ENCODE measurements around the gene CCNY. TPM values are rescaled to one million over a fixed set of nuclear protein-coding genes. Genes with fewer than 3 reads are reported as not detected.
A peak's percentile ranks its signal among the peaks of the same experiment; 100 is the strongest.
"Not testable (repeated sequence)": the region's sequence is repeated elsewhere in the genome, so short reads cannot be mapped to it uniquely, and the experiment has no call there.

The CCNY gene
- total and polyA plus RNA-seq, 4 donors, result 57.7 to 112 (median 76.1) TPM

DNA sequence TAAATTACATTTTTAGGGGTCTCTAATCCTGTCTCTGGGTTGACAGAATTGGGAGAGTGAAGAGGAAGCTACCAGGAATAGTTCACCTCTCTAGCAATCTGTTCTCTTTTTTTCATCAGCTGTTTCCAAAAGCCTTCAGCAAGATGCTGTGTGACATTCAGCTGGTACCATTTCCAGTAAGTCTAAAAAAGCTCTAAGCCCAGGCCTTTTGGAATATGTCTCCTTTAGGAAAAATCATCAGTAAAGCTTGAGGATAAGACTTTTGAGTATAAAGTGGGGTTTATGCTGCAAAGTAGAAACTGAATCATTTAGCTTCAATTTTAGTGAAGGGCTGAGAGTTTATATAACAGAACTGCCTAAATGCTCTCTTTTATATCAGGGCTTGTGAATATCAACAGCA lies 81.5 kb downstream of the CCNY start:
- Histone ChIP-seq H3K4me3 (ENCODE audit: low read depth, low read length) (no peak overlapping the region), H3K36me3 (ENCODE audit: control insufficient read depth, insufficient read depth, low read length) (no peaks in the 10 kb centered on the region), H3K27me3 (ENCODE audit: control insufficient read depth, insufficient read depth, low read length) (no peaks in the 10 kb centered on the region), H3K4me1 (ENCODE audit: control insufficient read depth, insufficient read depth, low read length) (peaks cover 15% of the 10 kb centered on the region), H3K27ac (ENCODE audit: low read depth, low read length) (no peak overlapping the region), H3K9me3 (ENCODE audit: control insufficient read depth, insufficient read depth, low read length) (no peaks in the 10 kb centered on the region)
- peak in 1 of 6 donors; percentile 59 for DNase-seq (ENCODE audit: low read depth in 4 of 6, low spot score in 6 of 6)

DNA sequence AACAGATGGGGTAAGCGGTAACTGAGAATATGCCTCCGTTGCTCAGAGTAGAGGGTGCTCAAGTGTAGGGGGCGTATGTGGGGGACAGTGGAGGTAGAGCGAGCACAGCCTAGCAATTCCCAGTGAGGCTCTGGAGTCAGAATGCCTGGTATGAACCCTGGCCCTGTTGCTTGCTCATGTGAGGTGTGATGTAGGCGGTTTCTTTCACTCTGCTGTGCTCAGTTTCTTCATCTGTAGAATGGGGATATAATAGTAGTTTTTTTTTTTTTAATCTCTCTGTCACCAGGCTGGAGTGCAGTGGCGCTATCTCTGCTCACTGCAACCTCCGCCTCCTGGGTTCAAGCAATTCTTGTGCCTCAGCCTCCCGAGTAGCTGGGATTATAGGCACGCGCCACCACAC lies 82.3 kb downstream of the CCNY start:
- not testable (repeated sequence) for H3K4me3 ChIP-seq (ENCODE audit: low read depth, low read length); H3K9me3 ChIP-seq (ENCODE audit: control insufficient read depth, insufficient read depth, low read length); H3K36me3 ChIP-seq (ENCODE audit: control insufficient read depth, insufficient read depth, low read length); H3K27me3 ChIP-seq (ENCODE audit: control insufficient read depth, insufficient read depth, low read length); H3K27ac ChIP-seq (ENCODE audit: low read depth, low read length); DNase-seq (ENCODE audit: low read depth in 4 of 6, low spot score in 6 of 6)
- WGBS (ENCODE audit: insufficient coverage), result 98% methylated on average over 4 of the region's 10 CpGs
- H3K4me1 ChIP-seq (ENCODE audit: control insufficient read depth, insufficient read depth, low read length), result peaks cover 17% of the 10 kb centered on the region

DNA sequence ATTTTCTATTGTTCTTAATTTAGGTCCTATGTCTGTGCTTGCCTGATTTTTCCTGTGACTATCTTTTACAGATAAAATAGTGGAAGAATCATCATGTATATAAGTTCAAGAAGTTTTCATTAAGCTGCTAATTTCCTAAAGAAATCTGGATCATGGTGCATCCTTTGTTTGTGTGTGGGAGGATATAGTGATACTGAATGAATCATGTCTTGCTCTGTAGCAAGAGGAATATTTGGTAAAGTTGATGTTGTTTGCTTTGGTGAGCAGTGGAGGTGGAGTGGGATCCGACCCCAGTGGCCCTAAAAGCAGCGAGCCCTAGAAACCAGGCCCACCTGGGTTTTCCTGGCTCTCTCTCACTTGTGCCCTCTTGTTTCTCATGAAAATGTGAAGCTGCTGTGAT lies 83.7 kb downstream of the CCNY start:
- DNase-seq (ENCODE audit: low read depth in 4 of 6, low spot score in 6 of 6), result no peak
- Histone ChIP-seq H3K27ac (ENCODE audit: low read depth, low read length) (no peak overlapping the region), H3K9me3 (ENCODE audit: control insufficient read depth, insufficient read depth, low read length) (no peaks in the 10 kb centered on the region), H3K36me3 (ENCODE audit: control insufficient read depth, insufficient read depth, low read length) (no peaks in the 10 kb centered on the region), H3K4me3 (ENCODE audit: low read depth, low read length) (no peak overlapping the region), H3K4me1 (ENCODE audit: control insufficient read depth, insufficient read depth, low read length) (peaks cover 20% of the 10 kb centered on the region), H3K27me3 (ENCODE audit: control insufficient read depth, insufficient read depth, low read length) (no peaks in the 10 kb centered on the region)
- 95% methylated on average over 2 of the region's 2 CpGs for WGBS (ENCODE audit: insufficient coverage)

DNA sequence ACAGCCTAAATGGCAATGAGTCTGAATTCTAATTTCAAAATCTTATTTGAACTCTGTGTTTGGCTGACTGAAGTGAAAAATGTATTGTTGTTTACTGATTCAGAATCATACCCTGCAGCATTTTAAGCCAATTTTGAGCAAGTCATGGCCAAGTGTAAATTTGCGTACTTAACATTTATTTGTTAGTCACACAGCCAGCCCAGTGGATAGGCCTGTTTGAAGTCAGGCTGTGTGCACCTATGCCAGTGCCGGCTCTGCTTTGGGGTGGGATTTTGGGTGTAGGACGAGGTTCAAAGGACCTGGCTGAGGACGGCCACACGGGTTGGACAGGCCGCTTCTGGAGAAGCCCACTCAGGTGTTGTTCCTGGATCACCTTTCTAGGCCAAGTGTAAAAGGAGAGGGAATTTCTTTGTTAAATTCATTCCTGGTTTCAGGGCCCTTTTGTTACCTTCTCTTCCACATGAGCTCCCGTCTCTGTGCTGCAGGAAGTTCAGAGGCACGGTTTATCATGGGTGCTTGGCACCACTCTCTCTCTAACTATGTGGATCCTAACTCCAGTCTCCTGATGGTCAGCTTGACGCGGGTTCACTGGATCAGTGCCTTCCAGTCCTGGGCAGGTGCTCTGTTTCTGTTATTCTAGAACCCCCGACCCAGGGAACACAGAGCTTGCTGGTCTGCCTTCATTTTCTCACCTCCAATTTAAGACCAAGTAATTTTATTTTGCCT lies 84.7 kb downstream of the CCNY start:
- H3K27ac ChIP-seq (ENCODE audit: low read depth, low read length), result peak overlapping the region; percentile 10
- H3K9me3 ChIP-seq (ENCODE audit: control insufficient read depth, insufficient read depth, low read length), result no peaks in the 10 kb centered on the region
- WGBS (ENCODE audit: insufficient coverage), result 89% methylated on average over 10 of the region's 11 CpGs
- no peak for DNase-seq (ENCODE audit: low read depth in 4 of 6, low spot score in 6 of 6)
- no peaks in the 10 kb centered on the region for H3K36me3 ChIP-seq (ENCODE audit: control insufficient read depth, insufficient read depth, low read length)
- H3K27me3 ChIP-seq (ENCODE audit: control insufficient read depth, insufficient read depth, low read length), result no peaks in the 10 kb centered on the region
- no peak overlapping the region for H3K4me3 ChIP-seq (ENCODE audit: low read depth, low read length)
- H3K4me1 ChIP-seq (ENCODE audit: control insufficient read depth, insufficient read depth, low read length), result peaks cover 16% of the 10 kb centered on the region

DNA sequence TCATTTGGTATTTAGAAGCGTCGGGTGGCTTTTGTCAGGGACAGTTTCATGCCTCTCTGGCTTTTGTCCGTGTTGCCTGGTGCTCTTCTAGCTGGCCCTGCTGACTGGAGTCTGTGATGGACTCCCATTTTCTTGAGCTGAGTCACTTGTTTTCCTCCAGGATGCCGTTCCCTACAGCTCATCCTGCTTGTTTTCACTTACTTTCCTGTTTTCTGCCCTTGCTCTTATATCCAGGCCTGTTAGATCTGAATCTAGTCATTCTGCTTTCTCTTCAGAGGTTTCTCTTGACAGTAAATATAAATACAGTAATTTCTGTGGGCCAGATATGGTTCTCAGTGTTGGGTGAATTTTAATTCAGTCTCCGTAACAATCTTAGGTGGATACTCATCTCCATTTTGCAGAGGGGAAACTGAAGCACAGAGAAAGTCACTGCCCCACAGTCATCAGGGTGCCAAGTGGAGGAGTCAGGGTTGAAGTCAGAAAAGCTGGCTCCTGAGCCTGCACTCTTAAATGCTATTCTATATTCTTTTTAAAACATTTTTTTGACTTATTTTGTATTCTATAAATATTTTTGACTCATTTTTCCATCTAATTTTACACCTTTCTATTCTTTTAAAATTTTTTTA lies 85.4 kb downstream of the CCNY start:
- Histone ChIP-seq H3K4me1 (ENCODE audit: control insufficient read depth, insufficient read depth, low read length) (peaks cover 13% of the 10 kb centered on the region), H3K4me3 (ENCODE audit: low read depth, low read length) (no peak overlapping the region), H3K27ac (ENCODE audit: low read depth, low read length) (peak overlapping the region; percentile 10), H3K27me3 (ENCODE audit: control insufficient read depth, insufficient read depth, low read length) (no peaks in the 10 kb centered on the region), H3K9me3 (ENCODE audit: control insufficient read depth, insufficient read depth, low read length) (no peaks in the 10 kb centered on the region), H3K36me3 (ENCODE audit: control insufficient read depth, insufficient read depth, low read length) (no peaks in the 10 kb centered on the region)
- no peak for DNase-seq (ENCODE audit: low read depth in 4 of 6, low spot score in 6 of 6)
- 33% methylated on average over 4 of the region's 5 CpGs for WGBS (ENCODE audit: insufficient coverage)

DNA sequence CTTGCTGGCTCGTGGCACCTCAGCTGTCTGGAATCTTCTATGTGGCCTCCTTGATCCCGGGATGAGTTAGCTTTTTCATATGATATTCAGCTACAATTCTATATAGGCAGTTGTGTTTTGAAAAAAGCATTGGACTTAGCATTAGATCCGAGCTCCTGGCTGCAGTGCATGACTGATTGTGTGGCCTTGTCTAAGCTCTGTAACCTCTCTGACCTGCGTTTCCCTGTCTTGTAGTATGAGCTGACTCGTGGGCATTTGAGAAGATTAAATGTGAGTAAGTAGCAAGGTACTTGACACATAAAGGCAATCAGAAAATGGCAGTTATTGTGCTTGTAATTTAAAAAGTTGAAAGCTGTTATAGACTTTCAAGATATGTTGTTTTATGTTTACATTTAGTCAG lies 85.9 kb downstream of the CCNY start:
- no peak overlapping the region for H3K27ac ChIP-seq (ENCODE audit: low read depth, low read length)
- H3K27me3 ChIP-seq (ENCODE audit: control insufficient read depth, insufficient read depth, low read length), result no peaks in the 10 kb centered on the region
- no peak for DNase-seq (ENCODE audit: low read depth in 4 of 6, low spot score in 6 of 6)
- H3K36me3 ChIP-seq (ENCODE audit: control insufficient read depth, insufficient read depth, low read length), result no peaks in the 10 kb centered on the region
- no peaks in the 10 kb centered on the region for H3K9me3 ChIP-seq (ENCODE audit: control insufficient read depth, insufficient read depth, low read length)
- 38% methylated on average over 3 of the region's 5 CpGs for WGBS (ENCODE audit: insufficient coverage)
- peaks cover 18% of the 10 kb centered on the region for H3K4me1 ChIP-seq (ENCODE audit: control insufficient read depth, insufficient read depth, low read length)
- H3K4me3 ChIP-seq (ENCODE audit: low read depth, low read length), result no peak overlapping the region

DNA sequence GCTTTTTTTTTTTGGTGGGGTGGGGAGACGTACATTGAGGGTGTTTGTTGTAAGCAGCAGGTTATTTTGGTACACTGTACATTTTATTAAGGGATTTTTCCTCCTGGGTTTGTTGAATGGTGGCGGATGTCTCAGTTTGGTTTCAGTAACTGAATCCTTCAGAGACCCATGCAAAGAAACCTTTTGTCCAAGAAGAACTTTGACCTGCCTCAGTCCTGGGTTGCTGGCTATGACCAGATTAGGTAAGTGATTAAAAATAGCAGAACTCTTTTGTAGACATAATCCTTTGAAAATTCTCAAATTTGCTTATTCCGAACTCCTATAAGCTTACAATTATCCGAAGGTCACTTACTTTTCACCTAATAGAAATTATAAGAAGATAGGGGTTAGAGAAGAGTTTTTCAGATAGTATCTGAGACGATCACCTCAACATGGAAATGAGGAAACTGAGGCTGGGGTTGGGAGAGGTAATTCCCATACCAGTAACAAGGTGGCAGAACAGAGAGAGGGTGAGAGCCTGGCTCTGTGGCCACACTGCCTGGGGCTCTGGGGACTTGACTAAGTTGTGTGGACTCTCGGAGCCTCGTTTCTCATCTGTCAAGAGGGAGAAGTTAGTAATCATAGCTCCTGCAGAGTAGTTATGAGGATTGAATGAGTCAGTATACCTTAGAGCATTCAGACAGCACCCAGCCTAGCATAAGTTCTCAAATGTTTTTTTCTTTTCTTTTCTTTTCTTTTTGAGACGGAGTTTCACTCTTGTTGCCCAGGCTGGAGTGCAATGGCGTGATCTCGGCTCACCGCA lies 87.4 kb downstream of the CCNY start:
- Histone ChIP-seq H3K27me3 (ENCODE audit: control insufficient read depth, insufficient read depth, low read length) (no peaks in the 10 kb centered on the region), H3K27ac (ENCODE audit: low read depth, low read length) (no peak overlapping the region), H3K4me3 (ENCODE audit: low read depth, low read length) (no peak overlapping the region), H3K36me3 (ENCODE audit: control insufficient read depth, insufficient read depth, low read length) (no peaks in the 10 kb centered on the region), H3K9me3 (ENCODE audit: control insufficient read depth, insufficient read depth, low read length) (no peaks in the 10 kb centered on the region), H3K4me1 (ENCODE audit: control insufficient read depth, insufficient read depth, low read length) (peaks cover 21% of the 10 kb centered on the region)
- WGBS (ENCODE audit: insufficient coverage), result 96% methylated on average over 5 of the region's 11 CpGs
- no peak for DNase-seq (ENCODE audit: low read depth in 4 of 6, low spot score in 6 of 6)

DNA sequence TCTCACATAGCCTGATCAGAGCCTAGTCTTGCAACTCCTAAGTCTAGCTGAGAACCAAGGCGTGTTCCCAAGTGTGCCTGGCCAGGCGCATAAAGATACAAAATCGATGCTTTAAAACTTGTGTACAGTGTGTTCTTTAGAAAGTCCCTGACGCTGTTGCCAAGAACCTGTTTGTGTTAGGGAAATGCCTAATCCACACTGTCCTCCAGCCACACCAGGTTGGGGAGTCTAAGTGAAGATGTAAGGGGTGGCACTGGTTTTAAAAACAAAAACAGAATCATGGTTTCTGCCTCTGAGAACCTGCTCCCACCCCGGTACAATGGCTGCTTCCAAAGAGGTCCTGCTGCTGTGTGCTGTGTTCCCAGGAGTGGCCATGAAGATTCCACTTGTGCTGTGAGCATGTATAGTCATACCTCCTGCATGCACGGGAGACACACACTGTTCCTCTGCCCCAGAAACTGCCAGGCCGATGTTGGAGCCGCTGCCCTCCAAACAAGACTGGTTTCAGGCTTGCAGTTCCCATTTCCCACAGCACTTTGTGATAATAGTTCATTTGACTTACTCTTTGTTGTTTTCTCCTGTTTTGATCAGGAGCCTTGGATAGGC lies 88.5 kb downstream of the CCNY start:
- WGBS (ENCODE audit: insufficient coverage), result 79% methylated on average over 5 of the region's 8 CpGs

DNA sequence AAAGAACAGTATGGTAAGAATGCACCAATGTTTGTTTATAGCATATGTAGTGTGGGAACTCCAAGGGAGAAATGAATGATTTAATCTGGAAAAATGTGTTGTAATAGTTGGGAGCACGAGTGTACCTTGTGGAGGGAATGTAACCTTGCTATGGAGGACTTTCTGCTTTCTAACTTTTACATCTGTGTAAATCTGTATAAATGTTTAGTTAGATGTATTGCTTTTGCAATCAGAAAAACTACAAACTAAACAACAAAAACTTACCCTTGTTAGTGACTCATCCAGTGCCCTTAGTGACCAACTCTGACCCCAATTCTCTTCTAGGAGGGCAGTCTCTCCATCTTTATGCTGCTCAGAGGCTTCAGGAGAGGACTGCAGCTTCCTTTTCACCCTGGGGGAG lies 89.3 kb downstream of the CCNY start:
- Histone ChIP-seq H3K27me3 (ENCODE audit: control insufficient read depth, insufficient read depth, low read length) (no peaks in the 10 kb centered on the region), H3K4me1 (ENCODE audit: control insufficient read depth, insufficient read depth, low read length) (peaks cover 21% of the 10 kb centered on the region), H3K27ac (ENCODE audit: low read depth, low read length) (no peak overlapping the region), H3K4me3 (ENCODE audit: low read depth, low read length) (no peak overlapping the region), H3K36me3 (ENCODE audit: control insufficient read depth, insufficient read depth, low read length) (no peaks in the 10 kb centered on the region), H3K9me3 (ENCODE audit: control insufficient read depth, insufficient read depth, low read length) (no peaks in the 10 kb centered on the region)
- no peak for DNase-seq (ENCODE audit: low read depth in 4 of 6, low spot score in 6 of 6)
- no CpG with 5 or more reads among the region's 1 CpG for WGBS (ENCODE audit: insufficient coverage)

More for the DNA sequence above, 88.5 kb downstream of the CCNY start:
- Histone ChIP-seq H3K27me3 (ENCODE audit: control insufficient read depth, insufficient read depth, low read length) (no peaks in the 10 kb centered on the region), H3K36me3 (ENCODE audit: control insufficient read depth, insufficient read depth, low read length) (no peaks in the 10 kb centered on the region), H3K4me3 (ENCODE audit: low read depth, low read length) (no peak overlapping the region), H3K9me3 (ENCODE audit: control insufficient read depth, insufficient read depth, low read length) (no peaks in the 10 kb centered on the region), H3K4me1 (ENCODE audit: control insufficient read depth, insufficient read depth, low read length) (peaks cover 21% of the 10 kb centered on the region), H3K27ac (ENCODE audit: low read depth, low read length) (no peak overlapping the region)
- DNase-seq (ENCODE audit: low read depth in 4 of 6, low spot score in 6 of 6), result no peak

All from spinal cord (tissue), 10 donors.